IPS-18c (cell line): ENCODE results near the gene ENPP7.

ENCODE experiments used
- H3K4me3 ChIP-seq: 2 replicates; pipeline ENCODE4 v1.7.0; 2013; ENCODE audit warnings: low read depth, mild to moderate bottlenecking, low read length, moderate library complexity; ENCODE audit not compliant: insufficient read depth
- H3K9me3 ChIP-seq: one replicate; pipeline ENCODE4 v1.6.1; 2013; ENCODE audit warnings: mild to moderate bottlenecking, low read length, moderate library complexity; ENCODE audit not compliant: control insufficient read depth, insufficient read depth

Gene ENPP7

DNA sequence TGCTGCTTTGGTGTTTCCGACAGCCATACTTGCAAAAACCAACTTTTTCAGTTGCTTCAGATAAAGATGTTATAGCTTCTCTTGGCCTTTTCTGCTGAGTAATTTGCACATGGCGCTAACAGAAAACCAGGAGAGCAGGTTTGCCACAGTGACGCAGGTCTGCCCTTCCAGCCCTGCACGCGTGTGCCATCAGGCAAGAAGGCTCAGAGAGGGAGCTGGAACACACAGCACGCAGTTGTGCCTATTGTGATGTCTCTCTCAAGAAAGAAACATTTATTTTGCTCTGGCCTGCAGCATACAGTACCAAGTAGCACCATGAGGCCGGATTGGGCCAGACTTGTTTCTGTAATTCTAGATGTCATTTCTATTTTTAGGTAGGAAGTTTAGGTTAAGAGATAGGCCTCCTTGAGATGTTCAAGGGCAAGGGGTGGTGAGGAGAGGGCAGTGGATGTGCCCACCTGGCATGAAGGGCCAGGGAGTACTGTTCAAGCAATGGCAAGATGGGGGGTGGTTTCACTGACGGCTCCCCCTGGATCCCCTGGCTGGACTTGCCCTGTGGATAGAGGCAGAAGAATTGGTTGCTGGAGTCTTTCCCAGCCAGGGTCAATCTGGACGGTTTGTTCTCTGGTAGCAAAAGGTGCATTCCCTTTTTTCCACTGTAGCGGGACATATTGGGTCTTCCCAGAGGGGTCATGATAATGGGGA is 49.1 kb downstream of the ENPP7 start:
- peak overlapping the region; percentile 85; the same call in 1 of the 2 replicates for H3K4me3 ChIP-seq

DNA sequence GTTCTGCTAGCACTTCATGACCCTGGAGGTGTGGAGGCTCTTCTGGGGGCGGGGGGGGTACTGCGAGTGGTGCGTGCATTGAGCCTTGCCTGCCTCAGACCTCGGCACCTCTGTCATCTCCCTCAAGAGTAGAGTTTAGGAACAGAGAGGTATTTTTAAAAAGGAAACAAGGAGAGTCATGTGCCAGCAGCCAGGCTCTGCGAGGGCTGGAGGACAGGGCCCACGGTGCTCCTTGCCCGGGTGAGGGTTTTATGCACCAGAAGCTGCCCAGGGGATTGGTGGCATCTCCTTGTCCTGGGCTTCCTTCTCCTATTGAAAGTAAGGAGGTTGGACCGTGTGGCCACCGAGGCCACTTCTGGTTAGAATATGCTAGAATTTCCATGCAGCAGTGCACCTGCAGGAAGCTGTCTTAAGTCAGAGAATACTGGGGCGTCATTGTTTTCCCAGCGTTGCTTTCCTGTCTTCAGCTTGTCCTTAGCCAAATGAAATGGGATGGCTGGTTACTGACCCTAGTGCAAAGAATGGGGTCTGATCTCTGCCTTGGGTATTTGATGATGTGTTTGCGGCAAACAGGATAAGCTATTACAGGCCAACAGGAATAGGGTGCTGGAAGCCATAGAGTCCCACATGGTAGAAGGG is 50.4 kb downstream of the ENPP7 start:
- H3K4me3 ChIP-seq: no peak overlapping the region
- no peaks in the 10 kb centered on the region for H3K9me3 ChIP-seq

More for the DNA sequence above, 49.1 kb downstream of the ENPP7 start:
- no peaks in the 10 kb centered on the region for H3K9me3 ChIP-seq

DNA sequence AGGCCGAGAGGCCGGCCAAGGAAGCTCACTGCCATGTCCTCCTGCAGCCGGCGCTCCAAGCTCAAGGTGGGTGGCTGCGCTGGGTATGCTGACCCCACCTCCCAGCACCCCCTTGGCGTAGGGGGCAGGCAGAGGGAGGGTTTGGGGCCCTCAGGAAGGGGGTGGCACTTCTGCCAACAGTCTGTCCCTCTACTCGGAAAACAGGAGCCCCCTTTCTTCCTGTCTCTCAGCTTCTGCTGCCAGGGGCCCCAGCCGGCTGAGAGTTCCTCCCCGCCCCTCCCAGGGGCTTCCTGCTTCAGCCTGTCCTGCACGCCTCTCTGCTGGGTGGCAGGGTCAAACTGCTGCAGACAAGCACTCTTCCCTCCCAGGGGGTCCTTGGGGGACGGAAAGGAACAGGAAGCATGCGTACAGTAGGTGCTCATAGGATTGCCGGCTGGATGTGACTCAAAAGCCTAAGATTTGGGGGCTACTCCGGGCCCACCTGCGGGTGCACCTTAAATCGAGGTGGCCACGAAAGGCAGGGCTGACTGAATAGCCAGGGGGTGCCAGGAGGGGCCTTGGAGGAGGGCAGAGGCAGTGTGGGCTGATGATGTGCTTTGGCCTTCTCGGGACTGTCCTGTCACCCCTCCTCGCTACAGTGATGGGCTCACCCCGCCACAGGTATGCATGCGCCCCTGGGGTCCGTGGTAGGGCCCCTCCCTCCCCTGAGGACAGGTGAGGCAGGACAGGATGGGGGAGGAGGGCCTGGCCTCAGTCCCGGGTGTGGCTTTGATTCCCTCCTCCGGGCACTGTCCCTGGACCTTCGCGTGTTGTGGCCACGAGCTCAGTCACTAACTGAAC is 51.2 kb downstream of the ENPP7 start:
- Histone ChIP-seq H3K4me3 (no peak overlapping the region), H3K9me3 (no peaks in the 10 kb centered on the region)

DNA sequence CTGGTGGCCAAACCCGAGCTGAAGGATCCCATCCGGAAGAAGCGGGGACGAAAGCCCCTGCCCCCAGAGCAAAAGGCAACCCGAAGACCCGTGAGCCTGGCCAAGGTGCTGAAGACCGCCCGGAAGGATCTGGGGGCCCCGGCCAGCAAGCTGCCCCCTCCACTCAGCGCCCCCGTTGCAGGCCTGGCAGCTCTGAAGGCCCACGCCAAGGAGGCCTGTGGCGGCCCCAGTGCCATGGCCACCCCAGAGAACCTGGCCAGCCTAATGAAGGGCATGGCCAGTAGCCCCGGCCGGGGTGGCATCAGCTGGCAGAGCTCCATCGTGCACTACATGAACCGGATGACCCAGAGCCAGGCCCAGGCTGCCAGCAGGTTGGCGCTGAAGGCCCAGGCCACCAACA is 53.1 kb downstream of the ENPP7 start:
- no peak overlapping the region for H3K4me3 ChIP-seq
- no peaks in the 10 kb centered on the region for H3K9me3 ChIP-seq

DNA sequence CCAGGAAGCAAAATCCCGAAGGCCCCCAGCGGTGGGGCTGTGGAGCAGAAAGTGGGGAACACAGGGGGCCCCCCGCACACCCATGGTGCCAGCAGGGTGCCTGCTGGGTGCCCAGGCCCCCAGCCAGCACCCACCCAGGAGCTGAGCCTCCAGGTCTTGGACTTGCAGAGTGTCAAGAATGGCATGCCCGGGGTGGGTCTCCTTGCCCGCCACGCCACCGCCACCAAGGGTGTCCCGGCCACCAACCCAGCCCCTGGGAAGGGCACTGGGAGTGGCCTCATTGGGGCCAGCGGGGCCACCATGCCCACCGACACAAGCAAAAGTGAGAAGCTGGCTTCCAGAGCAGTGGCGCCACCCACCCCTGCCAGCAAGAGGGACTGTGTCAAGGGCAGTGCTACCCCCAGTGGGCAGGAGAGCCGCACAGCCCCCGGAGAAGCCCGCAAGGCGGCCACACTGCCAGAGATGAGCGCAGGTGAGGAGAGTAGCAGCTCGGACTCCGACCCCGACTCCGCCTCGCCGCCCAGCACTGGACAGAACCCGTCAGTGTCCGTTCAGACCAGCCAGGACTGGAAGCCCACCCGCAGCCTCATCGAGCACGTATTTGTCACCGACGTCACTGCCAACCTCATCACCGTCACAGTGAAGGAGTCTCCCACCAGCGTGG is 53.7 kb downstream of the ENPP7 start:
- Histone ChIP-seq H3K9me3 (no peaks in the 10 kb centered on the region), H3K4me3 (no peak overlapping the region)

DNA sequence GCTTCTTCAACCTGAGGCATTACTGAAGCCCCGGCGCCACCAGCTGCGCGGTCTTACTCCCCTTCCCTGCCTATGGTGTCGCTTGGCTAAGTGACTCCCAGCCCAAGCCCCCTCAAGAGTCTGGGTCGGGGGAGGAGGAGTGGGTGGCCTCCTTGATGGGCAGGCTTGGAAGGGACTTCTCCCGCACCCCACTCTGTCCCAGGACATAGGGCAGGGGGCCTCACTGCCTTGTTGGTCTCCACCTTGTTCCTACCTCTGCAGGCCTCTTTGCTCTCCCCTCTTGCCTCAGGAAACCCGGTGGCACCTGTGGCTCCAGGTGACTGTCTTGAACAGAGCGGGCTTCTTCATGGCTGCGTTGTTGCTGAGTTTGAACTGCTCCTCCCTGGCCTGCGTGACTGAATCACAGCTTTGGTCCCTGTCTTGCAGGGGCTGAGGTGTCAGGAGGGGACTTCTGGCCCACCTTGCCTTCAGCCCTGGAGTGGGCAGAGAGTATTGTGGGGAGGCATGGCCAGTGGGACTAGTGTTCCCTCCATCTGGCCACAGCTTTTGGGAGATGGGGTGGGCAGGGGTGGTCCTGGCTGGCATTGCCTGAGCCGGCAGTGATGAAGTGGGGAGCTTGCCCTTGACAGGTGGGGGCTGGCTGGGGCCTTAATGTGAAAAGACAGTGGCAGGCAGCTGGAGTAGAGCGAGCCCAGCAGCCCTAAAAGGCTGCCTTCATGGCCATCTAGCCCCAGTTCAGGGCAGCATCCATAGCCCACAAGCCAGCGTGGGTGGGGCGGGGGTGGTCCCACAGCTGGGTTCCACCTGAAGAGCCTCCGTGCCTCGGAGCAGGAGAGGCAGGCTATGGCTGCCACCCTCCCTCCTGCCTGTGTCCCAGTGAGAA is 54.5 kb downstream of the ENPP7 start:
- Histone ChIP-seq H3K9me3 (no peaks in the 10 kb centered on the region), H3K4me3 (no peak overlapping the region)

DNA sequence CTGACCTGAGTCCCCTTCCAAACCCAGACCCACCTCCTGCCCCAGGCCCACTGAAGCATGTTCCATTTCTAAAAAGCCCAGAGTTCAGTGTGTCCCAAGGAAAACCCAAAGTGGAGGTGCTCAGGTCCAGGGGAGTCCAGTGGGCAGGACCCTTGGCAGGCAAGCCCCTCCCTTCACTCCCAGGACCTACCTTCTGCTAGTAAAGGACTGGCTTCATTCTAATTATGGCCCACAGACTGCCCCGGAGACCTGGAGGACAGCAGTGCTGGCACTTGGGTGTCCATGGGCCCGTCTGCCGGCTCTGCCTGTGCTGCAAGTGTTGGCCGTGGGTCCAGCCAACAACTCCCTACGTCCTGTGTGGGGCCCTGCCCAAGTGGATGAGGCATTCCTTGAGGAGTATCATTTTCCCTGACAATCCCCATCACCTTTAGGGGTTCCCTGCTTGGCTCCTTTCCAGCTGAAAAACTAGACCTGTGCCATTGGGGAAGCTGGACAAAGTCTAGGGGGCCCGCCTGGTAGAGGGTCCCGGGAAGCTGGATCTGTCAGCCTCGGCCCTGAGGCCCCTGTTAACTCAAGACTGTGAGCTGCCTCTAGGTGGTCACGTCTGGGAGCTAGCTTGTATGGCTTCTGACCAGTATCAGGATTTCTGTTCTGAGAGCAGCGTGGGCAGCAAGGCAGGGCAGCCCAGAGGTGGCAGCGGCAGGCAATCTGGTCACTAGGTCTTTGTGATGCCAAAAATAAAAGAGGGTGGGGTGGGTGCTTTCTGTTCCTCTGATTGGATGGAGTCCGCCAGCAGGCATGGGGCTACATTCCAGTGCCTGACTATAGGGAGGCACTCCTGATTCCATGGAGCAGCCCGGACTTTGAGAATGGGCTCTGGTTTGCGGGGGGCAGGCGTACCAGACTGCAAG is 55.4 kb downstream of the ENPP7 start:
- Histone ChIP-seq H3K4me3 (no peak overlapping the region), H3K9me3 (no peaks in the 10 kb centered on the region)

DNA sequence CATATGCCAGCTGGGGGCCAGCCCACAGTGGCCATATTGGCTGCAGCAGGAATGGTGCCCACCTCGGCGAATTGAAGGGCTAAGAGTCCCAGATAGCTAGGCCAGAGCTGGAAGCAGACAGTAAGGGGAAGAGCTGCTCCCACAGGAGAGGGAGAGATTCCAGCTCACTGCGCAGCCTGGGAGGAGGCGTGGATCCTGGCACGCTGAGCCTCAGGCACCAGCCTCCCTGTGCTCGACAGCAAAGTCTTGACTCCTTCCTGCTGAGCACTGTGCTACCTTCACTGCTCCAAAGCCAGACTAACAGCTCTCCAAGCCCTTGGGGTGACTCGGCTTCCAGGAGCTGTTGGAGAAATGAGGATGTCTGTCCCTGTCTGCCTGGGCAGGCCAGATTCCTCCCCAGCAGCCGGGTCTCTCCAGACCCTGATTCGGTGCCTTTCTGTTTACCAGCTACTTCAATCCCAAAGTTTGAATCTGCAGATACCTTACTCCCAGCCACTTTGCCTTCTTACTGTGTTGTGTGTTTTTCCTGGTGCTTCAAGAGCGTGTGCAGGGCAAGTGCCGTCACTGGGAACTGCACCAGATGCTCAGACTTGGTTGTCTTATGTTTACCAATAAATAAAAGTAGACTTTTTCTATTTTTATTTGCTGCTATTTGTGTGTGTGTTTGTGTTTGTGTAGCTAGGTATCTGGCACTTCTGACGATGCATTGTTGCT is 56.3 kb downstream of the ENPP7 start:
- Histone ChIP-seq H3K9me3 (no peaks in the 10 kb centered on the region), H3K4me3 (no peak overlapping the region)

DNA sequence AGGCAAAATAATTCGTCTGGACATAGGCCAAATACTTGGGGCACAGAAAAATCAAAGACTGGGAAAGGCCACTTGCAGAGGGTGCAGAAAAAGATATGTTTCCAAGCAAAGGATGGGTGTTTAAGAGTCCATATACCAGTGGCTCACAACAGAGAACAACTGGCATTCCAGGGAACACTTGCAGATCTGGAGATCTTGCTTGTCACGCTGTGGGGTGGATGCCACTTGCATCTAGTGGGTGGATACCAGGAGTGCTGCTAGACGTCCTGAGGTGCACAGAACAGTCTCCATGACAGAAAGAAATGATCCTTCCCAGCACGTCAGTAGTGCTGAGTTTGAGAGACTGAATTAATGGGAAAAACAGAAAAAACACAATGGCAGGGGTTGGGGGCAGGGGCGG is 57.7 kb downstream of the ENPP7 start:
- H3K4me3 ChIP-seq: 0 out of 2 replicates have a peak overlapping the region, but pooled peaks have one; percentile 10
- H3K9me3 ChIP-seq: no peaks in the 10 kb centered on the region

DNA sequence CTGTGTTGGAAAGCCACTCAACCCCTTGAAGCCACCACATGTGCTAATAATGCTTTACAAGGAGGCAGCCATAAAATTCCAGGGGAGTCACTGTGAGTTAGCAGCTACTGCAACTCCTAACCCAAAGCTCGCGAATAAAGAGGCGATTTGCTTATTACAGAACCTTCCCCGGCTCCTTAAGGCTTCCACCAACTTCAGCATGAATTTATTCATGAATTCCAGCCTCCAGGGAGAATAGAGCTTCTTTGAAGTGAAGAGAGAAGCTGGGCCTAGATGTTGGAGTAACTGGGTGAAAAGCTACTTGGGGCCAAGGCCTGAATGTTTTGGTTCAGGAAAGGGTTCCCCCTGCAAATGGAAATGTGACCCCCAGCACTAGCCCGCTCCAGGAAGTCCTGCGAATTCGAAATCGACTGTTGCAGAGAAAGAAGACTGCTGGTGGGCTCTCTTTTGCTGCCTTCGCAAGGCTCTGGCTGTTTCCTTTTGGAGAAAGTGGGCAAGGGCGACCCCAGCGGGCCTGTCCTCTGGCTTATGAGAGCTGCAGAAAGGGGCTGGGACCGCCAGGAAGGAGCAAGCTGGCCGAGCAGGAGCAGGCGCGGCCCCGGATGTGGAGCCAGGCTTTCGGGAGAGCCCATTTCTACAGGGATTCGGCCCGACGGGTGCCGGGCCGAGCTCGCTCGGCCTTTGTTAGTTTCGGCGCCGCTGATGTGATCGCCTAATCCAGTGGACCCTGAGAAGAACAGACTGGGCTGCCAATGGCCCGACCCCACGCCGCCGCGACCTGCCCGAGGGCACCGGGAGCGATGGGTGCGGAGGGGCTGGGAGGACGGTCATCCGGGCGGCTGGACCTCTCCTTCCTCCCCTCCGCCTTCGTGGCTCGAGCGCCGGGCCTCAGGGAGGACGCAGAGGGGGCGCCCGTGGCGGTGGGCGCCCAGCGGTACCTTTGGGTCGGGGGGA is 58.5 kb downstream of the ENPP7 start:
- H3K4me3 ChIP-seq: peak overlapping the region; percentile 36

DNA sequence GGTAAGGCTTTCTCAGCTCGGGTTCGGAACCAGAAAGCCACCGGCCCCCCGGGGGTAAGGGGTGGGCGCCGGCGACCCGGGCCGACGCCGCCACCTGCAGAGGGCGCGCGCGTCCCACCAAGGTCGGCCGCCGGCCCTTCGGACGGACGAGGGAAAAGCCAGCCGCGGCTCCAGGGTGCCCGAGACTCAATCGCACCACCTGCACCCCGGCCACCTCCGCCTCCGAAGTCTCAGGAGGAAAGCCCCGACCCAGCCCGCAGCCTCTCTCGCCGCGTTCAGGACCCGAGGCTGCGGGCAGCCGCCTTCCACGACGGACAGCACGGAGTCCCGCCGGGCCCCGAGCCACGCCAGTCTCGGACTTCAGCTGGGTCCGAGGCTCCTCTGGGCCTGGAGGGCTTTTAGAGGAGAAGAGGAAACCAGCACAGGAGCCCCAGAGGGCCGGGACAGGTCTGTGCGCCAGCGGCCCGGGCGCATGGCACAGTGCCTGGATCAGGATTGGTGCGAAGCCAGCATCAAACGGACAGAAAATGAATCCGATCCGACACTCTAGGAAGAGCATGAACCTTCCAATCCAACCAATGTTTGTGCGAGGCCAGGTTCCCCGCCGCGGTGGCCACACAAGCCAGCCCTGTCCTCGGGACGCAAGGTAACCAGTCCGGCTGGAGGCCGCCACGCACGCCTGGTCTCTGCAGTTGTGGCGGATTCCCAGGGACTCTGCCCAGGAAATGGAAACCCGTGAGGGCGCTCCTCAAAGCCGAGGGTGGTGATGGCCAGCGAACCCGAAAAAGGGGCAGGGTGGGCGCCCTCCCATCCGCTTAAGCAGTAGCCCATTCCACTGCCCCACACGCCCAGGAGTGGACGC is 59.4 kb downstream of the ENPP7 start:
- Histone ChIP-seq H3K9me3 (no peaks in the 10 kb centered on the region), H3K4me3 (peak overlapping the region; percentile 36; the same call in 1 of the 2 replicates)

More for the DNA sequence above, 58.5 kb downstream of the ENPP7 start:
- H3K9me3 ChIP-seq: no peaks in the 10 kb centered on the region

DNA sequence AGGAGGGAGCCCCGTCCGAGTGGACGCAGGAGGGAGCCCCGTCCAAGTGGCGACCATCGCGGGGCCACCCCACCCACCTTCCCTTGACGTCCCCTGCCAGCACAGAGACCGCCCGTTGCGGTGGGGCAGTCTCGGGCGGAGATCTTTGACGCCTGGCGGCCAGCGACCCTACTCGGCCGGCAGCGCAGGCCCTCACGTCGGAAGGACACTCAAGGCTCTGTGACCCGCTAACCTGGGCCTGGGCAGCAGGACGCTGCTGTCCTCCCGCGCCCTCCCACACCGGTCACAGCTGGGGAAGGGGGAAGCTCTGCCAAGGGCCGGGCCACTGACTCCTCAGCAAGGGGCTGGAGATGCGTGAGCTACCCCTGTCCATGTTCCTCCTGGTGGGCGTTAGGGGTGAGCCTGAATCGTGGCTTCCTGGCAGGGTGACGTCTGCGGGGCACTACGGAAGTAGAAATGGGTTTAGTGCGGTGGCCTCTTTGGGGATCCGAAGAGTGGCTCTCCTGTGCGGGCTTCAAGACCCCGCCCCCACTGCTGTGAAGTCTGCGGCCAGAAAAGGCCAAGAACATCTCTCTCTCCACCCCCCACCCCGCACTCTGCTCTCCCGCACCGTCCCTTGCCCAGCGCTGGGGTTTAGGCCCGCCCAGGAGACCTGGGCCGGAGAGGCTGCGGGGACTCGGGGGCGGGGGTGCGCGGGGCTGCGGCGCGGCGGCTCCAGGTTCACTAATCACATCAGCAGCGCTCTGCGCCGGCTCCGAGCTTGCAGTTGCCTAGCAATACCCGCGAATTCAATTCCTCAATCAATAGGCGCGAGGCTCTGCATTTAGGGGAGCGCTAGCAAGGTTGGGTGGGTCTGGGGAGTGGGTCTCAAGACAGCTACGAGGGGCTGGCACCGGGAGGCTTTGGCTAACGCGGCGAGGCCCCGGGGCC is 60.3 kb downstream of the ENPP7 start:
- Histone ChIP-seq H3K4me3 (no peak overlapping the region), H3K9me3 (no peaks in the 10 kb centered on the region)
